ENCODE measurements around the gene DHX57. TPM values are rescaled to one million over a fixed set of nuclear protein-coding genes. Genes with fewer than 3 reads are reported as not detected.

DHX57 gene
- total RNA-seq, 4 donors from 2014 or later, result 11.5 to 12.0 (median 11.7) TPM

- in situ Hi-C loops (cut with MboI; ENCODE audit: low sequenced_read_pairs in 4 of 4) (no loop called here), intact Hi-C loops (cut with DNase I; ENCODE audit: low total_unique reads) (no loop called here)
- DNase-seq (no peak), ATAC-seq (no peak)
- Histone ChIP-seq H3K27me3 (no peaks in the 10 kb centered on the region), H3K4me1 (peaks cover 9 to 10% of the 10 kb centered on the region in 2 donors), H3K4me3 (no peak overlapping the region), H3K27ac (no peak overlapping the region), H3K9me3 (no peaks in the 10 kb centered on the region), H3K36me3 (peaks cover 0 to 2% of the 10 kb centered on the region in 2 donors)
- TF ChIP-seq POLR2A (IDR thresholded peaks at IDR 0.05) (no peak), CTCF (IDR thresholded peaks at IDR 0.05 in 4 of 5, conservative IDR thresholded peaks at IDR 0.05 in 1 of 5) (no peak)
Observed at GRCh38 chr2:38775097-38775920, 100.4 kb downstream of the DHX57 start.

- H3K27ac ChIP-seq, result no peak overlapping the region
- TF ChIP-seq CTCF (IDR thresholded peaks at IDR 0.05 in 4 of 5, conservative IDR thresholded peaks at IDR 0.05 in 1 of 5) (no peak), POLR2A (IDR thresholded peaks at IDR 0.05) (no peak)
- H3K36me3 ChIP-seq, result no peaks in the 10 kb centered on the region
- H3K9me3 ChIP-seq, result no peaks in the 10 kb centered on the region
- no peak for DNase-seq
- in situ Hi-C loops (cut with MboI; ENCODE audit: low sequenced_read_pairs in 4 of 4) (no loop called here), intact Hi-C loops (cut with DNase I; ENCODE audit: low total_unique reads) (no loop called here)
- ATAC-seq, result no peak
- no peak overlapping the region for H3K4me3 ChIP-seq
- H3K4me1 ChIP-seq, result no peaks in the 10 kb centered on the region
- no peaks in the 10 kb centered on the region for H3K27me3 ChIP-seq
Observed at GRCh38 chr2:38771632-38772031, 104.1 kb downstream of the DHX57 start.

GRCh38 chr2:38765551-38765950 is 110.2 kb downstream of the DHX57 start:
- DNase-seq, result no peak
- no peaks in the 10 kb centered on the region for H3K27me3 ChIP-seq
- no peak overlapping the region for H3K27ac ChIP-seq
- TF ChIP-seq CTCF (IDR thresholded peaks at IDR 0.05 in 4 of 5, conservative IDR thresholded peaks at IDR 0.05 in 1 of 5) (no peak), POLR2A (IDR thresholded peaks at IDR 0.05) (no peak)
- H3K36me3 ChIP-seq, result no peaks in the 10 kb centered on the region
- no peaks in the 10 kb centered on the region for H3K9me3 ChIP-seq
- no peak overlapping the region for H3K4me3 ChIP-seq
- intact Hi-C loops (cut with DNase I; ENCODE audit: low total_unique reads) (no loop called here), in situ Hi-C loops (cut with MboI; ENCODE audit: low sequenced_read_pairs in 4 of 4) (no loop called here)
- no peaks in the 10 kb centered on the region for H3K4me1 ChIP-seq
- ATAC-seq, result no peak

- in situ Hi-C loops (cut with MboI; ENCODE audit: low sequenced_read_pairs in 4 of 4), result no loop called here
Observed at GRCh38 chr2:38765149-38765548, 110.6 kb downstream of the DHX57 start.

More at GRCh38 chr2:38765149-38765548, 110.6 kb downstream of the DHX57 start:
- H3K36me3 ChIP-seq, result no peaks in the 10 kb centered on the region
- DNase-seq (no peak), ATAC-seq (no peak)
- intact Hi-C loops (cut with DNase I; ENCODE audit: low total_unique reads), result no loop called here
- no peaks in the 10 kb centered on the region for H3K9me3 ChIP-seq
- H3K4me3 ChIP-seq, result no peak overlapping the region
- H3K27ac ChIP-seq, result no peak overlapping the region
- H3K27me3 ChIP-seq, result no peaks in the 10 kb centered on the region
- H3K4me1 ChIP-seq, result no peaks in the 10 kb centered on the region
- TF ChIP-seq CTCF (IDR thresholded peaks at IDR 0.05 in 4 of 5, conservative IDR thresholded peaks at IDR 0.05 in 1 of 5), result no peak
- TF ChIP-seq POLR2A (IDR thresholded peaks at IDR 0.05), result no peak

Measured in gastrocnemius medialis (tissue), 4 donors.